Calu3 (cell line): ENCODE measurements around the gene PBX1. TPM values are rescaled to one million over a fixed set of nuclear protein-coding genes. Genes with fewer than 3 reads are reported as not detected.

Source experiments
- BruUV-seq: library from RNA; stranded (reverse); fragments of 400-500 nt; replicated peaks from 2 replicates; lab custom pipeline; 2021; lab: Mats Ljungman, UMichigan
- CTCF ChIA-PET: fragments of 300-600 bp; sonication (Branson Sonifier 250); formaldehyde crosslinking; loops from one replicate; lab custom pipeline; 2022; ENCODE audit warnings: antibody characterized with exemption; lab: Charles Lee
- DNase-seq: peaks from one replicate; pipeline ENCODE4 v3.0.0; 2022
- H3K27ac Mint-ChIP-seq: one replicate; pipeline ENCODE4 v1.8.0; 2022; ENCODE audit warnings: mixed read lengths; ENCODE audit not compliant: unreplicated experiment
- H3K27me3 Mint-ChIP-seq: one replicate; pipeline ENCODE4 v1.8.0; 2022; ENCODE audit warnings: mixed read lengths; ENCODE audit not compliant: unreplicated experiment
- H3K36me3 Mint-ChIP-seq: one replicate; pipeline ENCODE4 v1.8.0; 2022; ENCODE audit warnings: mild to moderate bottlenecking, moderate library complexity, mixed read lengths; ENCODE audit not compliant: insufficient read depth, unreplicated experiment
- H3K4me1 Mint-ChIP-seq: one replicate; pipeline ENCODE4 v1.8.0; 2022; ENCODE audit warnings: mild to moderate bottlenecking, low read depth, mixed read lengths; ENCODE audit not compliant: unreplicated experiment
- H3K4me3 Mint-ChIP-seq: one replicate; pipeline ENCODE4 v1.8.0; 2022; ENCODE audit warnings: mild to moderate bottlenecking, low read depth, moderate library complexity, mixed read lengths; ENCODE audit not compliant: unreplicated experiment
- H3K9me3 Mint-ChIP-seq: one replicate; pipeline ENCODE4 v1.8.0; 2022; ENCODE audit warnings: low read depth, mixed read lengths; ENCODE audit not compliant: unreplicated experiment
- CTCF ChIP-seq: fragments of 200-600 bp; IDR thresholded peaks from one replicate; pipeline ENCODE4 v1.8.0; 2022; ENCODE audit warnings: antibody characterized with exemption; ENCODE audit not compliant: unreplicated experiment
- intact Hi-C: fragments of 100-400 bp; cut with micrococcal nuclease; formaldehyde crosslinking; loops from one replicate; pipeline ENCODE4 v1.10.0; 2022; ENCODE audit not compliant: unreplicated experiment
- total RNA-seq: library from RNA; stranded (reverse); gene quantifications from 2 replicates; pipeline ENCODE4 v1.2.3, GENCODE V29; 2022

Gene PBX1
- total RNA-seq, 1 experiment from 2014 or later, result 22.5 TPM

- intact Hi-C loops, result no loop called here
- no TSS peak for BruUV-seq
- CTCF ChIA-PET, result interaction anchor here (0.6 kb wide), 1 partner anchor 24 kb away, joined by 3 read pairs; no protein-coding TSS in a partner anchor
- TF ChIP-seq CTCF, result no peak
- H3K9me3 Mint-ChIP-seq, result no peaks in the 10 kb centered on the region
- H3K27ac Mint-ChIP-seq, result no peak overlapping the region
- no peak for DNase-seq
- H3K4me3 Mint-ChIP-seq, result no peak overlapping the region
- no peaks in the 10 kb centered on the region for H3K27me3 Mint-ChIP-seq
- no peaks in the 10 kb centered on the region for H3K36me3 Mint-ChIP-seq
- H3K4me1 Mint-ChIP-seq, result no peaks in the 10 kb centered on the region
Measured at GRCh38 chr1:164701189-164701761, 142.3 kb downstream of the PBX1 start.

GRCh38 chr1:164702216-164702615, 143.2 kb downstream of the PBX1 start:
- TF ChIP-seq CTCF, result no peak
- H3K4me3 Mint-ChIP-seq, result no peak overlapping the region
- DNase-seq, result no peak
- no TSS peak for BruUV-seq
- no peaks in the 10 kb centered on the region for H3K27me3 Mint-ChIP-seq
- H3K4me1 Mint-ChIP-seq, result peaks cover 8% of the 10 kb centered on the region
- H3K9me3 Mint-ChIP-seq, result no peaks in the 10 kb centered on the region
- CTCF ChIA-PET, result interaction anchor here (0.5 to 0.7 kb wide), 3 partner anchors 104 to 1078 kb away, joined by 3 to 5 read pairs (median 5); no protein-coding TSS in a partner anchor
- intact Hi-C loops, result no loop called here
- H3K27ac Mint-ChIP-seq, result no peak overlapping the region
- H3K36me3 Mint-ChIP-seq, result peaks cover 2% of the 10 kb centered on the region

GRCh38 chr1:164702664-164703063, 143.7 kb downstream of the PBX1 start:
- no TSS peak for BruUV-seq
- no peak for DNase-seq
- TF ChIP-seq CTCF, result no peak
- Mint-ChIP-seq H3K27me3 (no peaks in the 10 kb centered on the region), H3K27ac (no peak overlapping the region), H3K9me3 (no peaks in the 10 kb centered on the region), H3K4me1 (peaks cover 13% of the 10 kb centered on the region), H3K4me3 (no peak overlapping the region), H3K36me3 (peaks cover 5% of the 10 kb centered on the region)
- intact Hi-C loops, result no loop called here
- CTCF ChIA-PET, result interaction anchor here (0.5 to 0.7 kb wide), 2 partner anchors 573 to 1079 kb away, joined by 3 to 5 read pairs; no protein-coding TSS in a partner anchor

GRCh38 chr1:164703463-164703862, 144.5 kb downstream of the PBX1 start:
- intact Hi-C loops, result no loop called here
- no peaks in the 10 kb centered on the region for H3K9me3 Mint-ChIP-seq
- no TSS peak for BruUV-seq
- peaks cover 5% of the 10 kb centered on the region for H3K36me3 Mint-ChIP-seq
- no peak overlapping the region for H3K27ac Mint-ChIP-seq
- CTCF ChIA-PET, result no interaction called here
- no peak for DNase-seq
- no peak for TF ChIP-seq CTCF
- peaks cover 17% of the 10 kb centered on the region for H3K4me1 Mint-ChIP-seq
- no peak overlapping the region for H3K4me3 Mint-ChIP-seq
- H3K27me3 Mint-ChIP-seq, result no peaks in the 10 kb centered on the region
